Measurements from ENCODE around the gene RCOR1. TPM values are rescaled to one million over a fixed set of nuclear protein-coding genes. Genes with fewer than 3 reads are reported as not detected.
"Not testable (repeated sequence)": the region's sequence is repeated elsewhere in the genome, so short reads cannot be mapped to it uniquely, and the experiment has no call there.

Gene RCOR1
- polyA plus RNA-seq, 3 donors, result 3.6 to 8.8 (median 7.4) TPM

- WGBS, 3 donors, result 78 to 87% (median 79%) methylated on average over 14 of the region's 14 CpGs
- H3K27ac ChIP-seq (ENCODE audit: low read depth, low read length), result no peak overlapping the region
Measured at GRCh38 chr14:102752239-102752847, 159.9 kb downstream of the RCOR1 start.

- 85 to 90% (median 87%) methylated on average over 17 of the region's 17 CpGs for WGBS, 3 donors
- H3K27ac ChIP-seq (ENCODE audit: low read depth, low read length), result no peak overlapping the region
Measured at GRCh38 chr14:102754370-102755262, 162.2 kb downstream of the RCOR1 start.

GRCh38 chr14:102757646-102758045, 165.2 kb downstream of the RCOR1 start:
- WGBS, 3 donors, result 87 to 92% (median 90%) methylated on average over 11 of the region's 11 CpGs
- no peak overlapping the region for H3K27ac ChIP-seq (ENCODE audit: low read depth, low read length)

GRCh38 chr14:102758087-102758486, 165.6 kb downstream of the RCOR1 start:
- whole genome bisulfite sequencing, 3 donors, result 84 to 88% (median 87%) methylated on average over 5 of the region's 5 CpGs
- H3K27ac ChIP-seq (ENCODE audit: low read depth, low read length), result no peak overlapping the region

- H3K27ac ChIP-seq (ENCODE audit: low read depth, low read length), result no peak overlapping the region
- WGBS, 3 donors, result 41 to 71% (median 43%) methylated on average over 10 of the region's 10 CpGs
Measured at GRCh38 chr14:102759456-102760187, 167.2 kb downstream of the RCOR1 start.

GRCh38 chr14:102760496-102761193, 168.2 kb downstream of the RCOR1 start:
- WGBS, 3 donors, result 36 to 64% (median 56%) methylated on average over 20 to 21 of the region's 21 CpGs
- H3K27ac ChIP-seq (ENCODE audit: low read depth, low read length), result no peak overlapping the region

GRCh38 chr14:102761206-102761605, 168.8 kb downstream of the RCOR1 start:
- H3K27ac ChIP-seq (ENCODE audit: low read depth, low read length), result no peak overlapping the region
- WGBS, 3 donors, result 44 to 74% (median 72%) methylated on average over 15 of the region's 15 CpGs

- WGBS, 3 donors, result 60 to 73% (median 60%) methylated on average over 11 of the region's 11 CpGs
- no peak overlapping the region for H3K27ac ChIP-seq (ENCODE audit: low read depth, low read length)
Measured at GRCh38 chr14:102764220-102764671, 171.8 kb downstream of the RCOR1 start.

- 86 to 96% (median 87%) methylated on average over 7 to 8 of the region's 8 CpGs for WGBS, 3 donors
- H3K27ac ChIP-seq (ENCODE audit: low read depth, low read length), result not testable (repeated sequence)
Measured at GRCh38 chr14:102765770-102766169, 173.3 kb downstream of the RCOR1 start.

- 79 to 89% (median 81%) methylated on average over 19 of the region's 19 CpGs for WGBS, 3 donors
- H3K27ac ChIP-seq (ENCODE audit: low read depth, low read length), result no peak overlapping the region
Measured at GRCh38 chr14:102768223-102769048, 176.0 kb downstream of the RCOR1 start.

GRCh38 chr14:102769049-102769327, 176.5 kb downstream of the RCOR1 start:
- WGBS, 3 donors, result 85 to 97% (median 93%) methylated on average over 4 of the region's 4 CpGs
- no peak overlapping the region for H3K27ac ChIP-seq (ENCODE audit: low read depth, low read length)

GRCh38 chr14:102770147-102771123, 178.0 kb downstream of the RCOR1 start:
- 76 to 85% (median 81%) methylated on average over 32 of the region's 32 CpGs for WGBS, 3 donors
- H3K27ac ChIP-seq (ENCODE audit: low read depth, low read length), result no peak overlapping the region

- 91 to 96% (median 93%) methylated on average over 9 of the region's 9 CpGs for WGBS, 3 donors
- no peak overlapping the region for H3K27ac ChIP-seq (ENCODE audit: low read depth, low read length)
Measured at GRCh38 chr14:102771144-102771543, 178.7 kb downstream of the RCOR1 start.

- 67 to 72% (median 70%) methylated on average over 20 to 22 of the region's 22 CpGs for WGBS, 3 donors
- H3K27ac ChIP-seq (ENCODE audit: low read depth, low read length), result no peak overlapping the region
Measured at GRCh38 chr14:102772781-102773570, 180.5 kb downstream of the RCOR1 start.

- WGBS, 3 donors, result 33 to 54% (median 52%) methylated on average over 10 of the region's 10 CpGs
- no peak overlapping the region for H3K27ac ChIP-seq (ENCODE audit: low read depth, low read length)
Measured at GRCh38 chr14:102774391-102775153, 182.1 kb downstream of the RCOR1 start.

All from adipose tissue (tissue), 3 donors.